GM21723 (cell line): Measurements from ENCODE around the gene SHLD2.
"Not testable (repeated sequence)": the region's sequence is repeated elsewhere in the genome, so short reads cannot be mapped to it uniquely, and the experiment has no call there.

Experiments
- ATAC-seq: cut with Tn5 transposase; IDR thresholded peaks from one replicate; pipeline ENCODE4 v1.9.1; 2021; ENCODE audit warnings: mild to moderate bottlenecking, moderate library complexity; ENCODE audit not compliant: unreplicated experiment

The SHLD2 gene, protein sequence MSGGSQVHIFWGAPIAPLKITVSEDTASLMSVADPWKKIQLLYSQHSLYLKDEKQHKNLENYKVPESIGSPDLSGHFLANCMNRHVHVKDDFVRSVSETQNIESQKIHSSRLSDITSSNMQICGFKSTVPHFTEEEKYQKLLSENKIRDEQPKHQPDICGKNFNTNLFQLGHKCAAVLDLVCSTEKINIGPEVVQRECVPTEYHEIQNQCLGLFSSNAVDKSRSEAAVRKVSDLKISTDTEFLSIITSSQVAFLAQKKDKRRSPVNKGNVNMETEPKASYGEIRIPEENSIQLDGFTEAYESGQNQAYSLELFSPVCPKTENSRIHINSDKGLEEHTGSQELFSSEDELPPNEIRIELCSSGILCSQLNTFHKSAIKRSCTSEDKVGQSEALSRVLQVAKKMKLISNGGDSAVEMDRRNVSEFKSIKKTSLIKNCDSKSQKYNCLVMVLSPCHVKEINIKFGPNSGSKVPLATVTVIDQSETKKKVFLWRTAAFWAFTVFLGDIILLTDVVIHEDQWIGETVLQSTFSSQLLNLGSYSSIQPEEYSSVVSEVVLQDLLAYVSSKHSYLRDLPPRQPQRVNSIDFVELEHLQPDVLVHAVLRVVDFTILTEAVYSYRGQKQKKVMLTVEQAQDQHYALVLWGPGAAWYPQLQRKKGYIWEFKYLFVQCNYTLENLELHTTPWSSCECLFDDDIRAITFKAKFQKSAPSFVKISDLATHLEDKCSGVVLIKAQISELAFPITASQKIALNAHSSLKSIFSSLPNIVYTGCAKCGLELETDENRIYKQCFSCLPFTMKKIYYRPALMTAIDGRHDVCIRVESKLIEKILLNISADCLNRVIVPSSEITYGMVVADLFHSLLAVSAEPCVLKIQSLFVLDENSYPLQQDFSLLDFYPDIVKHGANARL

DNA sequence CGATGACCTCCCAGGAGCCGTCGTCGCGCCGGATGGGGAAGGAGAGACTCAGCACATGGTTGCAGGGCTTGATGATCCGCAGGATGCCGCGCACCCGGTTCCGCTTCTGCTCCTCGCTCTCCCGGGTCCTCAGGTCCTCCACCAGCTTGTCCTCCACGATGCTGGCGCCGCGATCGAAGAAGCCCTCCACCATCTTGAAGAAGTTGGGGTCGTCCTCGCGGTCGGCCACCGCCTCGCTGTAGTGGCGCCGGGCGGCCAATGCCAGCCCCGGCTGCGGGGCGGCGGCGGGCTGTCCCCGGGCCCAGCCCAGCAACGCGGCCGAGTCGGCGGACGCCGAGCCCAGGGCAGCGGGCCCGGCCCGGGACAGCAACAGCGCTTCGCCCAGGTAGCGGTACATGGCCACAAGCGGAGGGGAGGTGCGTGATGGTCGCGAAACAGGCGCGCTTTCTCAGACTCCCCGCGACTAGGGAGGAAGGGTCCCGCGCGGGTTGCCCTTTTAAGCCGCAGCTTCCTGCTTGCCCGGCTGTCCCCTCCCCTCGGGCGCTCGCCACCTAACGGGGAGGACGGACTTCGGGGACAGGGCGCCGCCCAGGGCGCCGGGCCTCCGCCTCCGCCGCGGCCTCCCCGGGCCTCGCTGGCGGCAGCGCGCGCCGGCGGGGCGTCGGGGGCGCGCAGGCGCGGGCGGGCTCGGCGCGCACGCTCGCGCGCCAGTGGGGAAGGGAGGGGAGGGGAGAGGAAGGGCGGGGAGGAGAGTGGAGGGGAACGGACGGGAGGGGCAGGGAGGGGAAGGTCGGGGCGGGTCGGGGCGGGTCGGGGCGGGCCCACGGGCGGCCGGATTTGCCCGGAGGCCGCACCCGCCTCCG lies at the start of gene SHLD2, which contains the start of gene GLUD1:
TSS of gene SHLD2 (plus strand) at position 834 of the 863 bp plus-strand sequence. CDS start 56,149 bp downstream, outside the sequence.
TSS of gene GLUD1 (minus strand) at position 471 of the 863 bp plus-strand sequence. CDS start at position 397, 74 bp downstream.
- ATAC-seq = peak; percentile 70

- no peak for ATAC-seq
These were observed 49.5 kb upstream of the SHLD2 start for GRCh38 chr10:87045434-87045938.

GRCh38 chr10:87053111-87053510 lies 41.9 kb upstream of the SHLD2 start:
- ATAC-seq = no peak

DNA sequence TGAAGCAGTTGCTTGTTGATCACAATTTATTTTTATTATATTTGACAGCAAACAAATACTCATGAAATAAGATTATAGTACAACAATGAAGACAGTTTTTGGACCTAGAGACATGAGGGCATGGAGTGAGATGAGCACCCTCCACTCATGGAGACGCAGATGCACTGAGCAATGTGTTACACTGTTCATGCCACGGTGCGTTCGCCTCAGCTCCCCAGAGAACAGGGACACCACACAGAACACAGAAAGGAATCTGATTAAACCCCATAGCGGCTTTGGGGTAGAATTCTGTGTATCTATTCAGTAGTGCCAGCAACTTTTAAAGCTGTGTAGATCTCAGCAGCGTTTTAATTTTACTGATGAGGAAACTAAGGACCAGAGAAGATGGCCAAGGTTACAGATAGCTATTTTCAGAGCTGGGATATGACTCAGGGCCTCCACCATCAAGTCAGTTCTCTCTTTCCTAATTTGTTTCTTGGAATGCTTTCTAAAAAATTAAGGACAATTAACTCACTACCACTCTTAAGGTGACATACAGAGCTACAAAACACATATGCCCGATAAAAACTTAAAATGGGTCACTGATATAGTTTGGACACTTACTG lies 41.3 kb upstream of the SHLD2 start:
- ATAC-seq = no peak

DNA sequence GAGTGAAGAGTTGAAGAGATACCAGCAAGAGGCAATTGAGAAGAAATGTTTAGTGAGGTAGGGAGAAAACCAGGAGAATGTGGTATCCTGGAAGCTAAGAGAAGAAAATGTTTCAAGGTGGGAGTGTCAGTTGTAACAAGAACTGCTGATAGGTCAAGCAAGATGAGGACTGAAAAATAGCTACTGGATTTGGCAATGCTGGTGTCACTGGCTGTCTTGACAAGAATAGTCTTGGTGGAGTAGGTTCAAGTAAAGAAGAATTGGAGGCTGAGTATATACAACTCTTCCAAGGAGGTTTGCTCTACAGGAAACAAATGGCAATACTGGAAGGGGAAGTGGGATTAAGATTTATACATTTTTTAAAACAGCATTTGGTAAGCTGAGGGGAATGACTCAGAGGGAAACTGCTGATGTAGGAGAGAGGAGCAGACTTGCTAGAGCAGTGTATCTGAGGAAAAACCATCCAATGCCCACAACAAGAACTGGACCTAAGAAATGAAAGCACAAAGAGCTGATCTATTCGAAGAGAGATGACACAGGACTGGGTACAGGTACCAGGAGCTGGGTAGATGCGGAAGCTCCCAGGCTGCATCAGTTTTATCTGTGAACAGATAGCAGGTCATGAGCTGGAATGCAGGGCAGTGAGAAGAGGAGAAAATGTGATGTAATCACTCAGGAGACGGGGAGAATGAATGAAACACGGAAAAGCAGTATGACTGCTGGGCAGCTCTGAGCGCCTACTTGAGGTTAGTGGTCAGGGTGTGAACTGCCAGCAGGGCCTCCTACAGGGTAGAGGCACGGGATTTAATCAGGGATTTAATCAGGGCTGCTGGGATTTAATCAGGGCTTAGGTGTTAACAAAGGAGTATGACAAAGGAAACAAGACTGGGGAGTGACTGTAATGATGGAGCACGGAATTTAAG lies 40.4 kb upstream of the SHLD2 start:
- no peak for ATAC-seq

DNA sequence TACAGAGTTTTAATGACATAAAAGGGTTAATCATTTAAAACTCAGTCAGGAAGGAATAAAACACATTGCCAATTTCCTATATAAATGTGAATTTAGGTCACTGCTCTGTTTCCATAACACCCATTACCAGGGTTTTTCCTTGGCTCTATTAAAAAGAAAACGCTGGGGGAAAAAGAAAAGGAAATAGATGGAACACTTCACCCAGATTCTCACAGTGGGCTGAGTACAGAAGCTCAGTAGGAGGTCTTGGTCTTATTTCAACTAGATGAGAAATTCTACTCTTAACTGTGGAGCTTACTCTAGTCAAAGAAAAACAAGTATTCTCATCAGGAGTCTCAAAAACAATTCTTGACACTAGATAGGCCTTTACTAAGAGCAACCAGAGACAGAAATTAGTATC lies 36.8 kb upstream of the SHLD2 start:
- ATAC-seq = no peak

GRCh38 chr10:87059401-87059800 lies 35.6 kb upstream of the SHLD2 start:
- ATAC-seq = no peak

DNA sequence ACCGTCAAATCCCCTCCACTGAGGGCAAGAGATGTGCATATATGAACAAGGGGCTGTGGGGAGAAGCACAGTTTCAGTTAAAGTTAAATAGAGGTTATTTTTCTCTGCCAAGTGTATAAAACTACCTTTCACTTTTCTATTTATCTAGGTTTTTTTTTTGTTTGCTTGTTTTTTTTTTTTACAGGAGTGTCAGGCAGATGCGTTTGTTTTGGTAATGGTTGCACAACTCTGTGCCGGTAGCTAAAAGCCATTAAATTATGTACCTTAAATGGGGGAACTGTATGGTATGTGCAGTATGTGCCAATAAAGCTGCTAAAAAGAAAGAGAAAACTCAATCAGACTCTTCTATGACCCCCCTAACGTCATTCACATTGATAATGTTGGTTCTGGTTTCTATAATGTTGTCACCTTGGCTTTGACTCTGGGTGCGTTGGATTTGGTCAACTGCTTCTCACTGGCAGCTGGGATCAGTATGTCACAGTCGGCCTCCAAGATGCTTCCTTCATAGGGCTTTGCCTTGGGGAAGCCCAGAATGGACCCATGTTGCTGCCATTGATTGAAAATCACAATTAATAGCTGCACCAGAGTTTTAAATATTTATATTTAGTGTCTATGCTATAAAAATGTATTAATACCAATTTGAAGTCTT lies 34.6 kb upstream of the SHLD2 start:
- ATAC-seq = no peak

- no peak for ATAC-seq
These were observed 30.4 kb upstream of the SHLD2 start for GRCh38 chr10:87064651-87065050.

GRCh38 chr10:87066178-87066577 lies 28.8 kb upstream of the SHLD2 start:
- ATAC-seq = no peak

DNA sequence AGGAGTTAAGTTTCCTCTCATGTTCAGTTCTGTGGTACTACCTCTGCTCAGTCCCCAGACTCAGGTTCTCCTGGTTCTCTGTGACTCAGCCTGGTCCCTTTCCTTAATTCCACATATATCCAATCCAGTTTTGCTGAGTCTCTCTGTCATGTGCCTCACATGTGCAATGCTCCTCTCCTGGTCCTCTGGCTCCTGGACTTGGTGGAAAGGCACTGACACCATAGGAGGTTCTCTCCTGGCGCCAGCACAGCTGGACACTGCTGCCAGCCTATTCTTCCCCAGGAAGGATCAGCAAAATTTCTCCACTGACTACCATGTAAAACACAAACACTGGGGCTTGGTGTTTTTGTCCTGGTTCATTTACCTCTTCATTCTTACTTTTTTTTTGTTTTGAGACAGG lies 28.1 kb upstream of the SHLD2 start:
- no peak for ATAC-seq

GRCh38 chr10:87068281-87068680 lies 26.7 kb upstream of the SHLD2 start:
- no peak for ATAC-seq

GRCh38 chr10:87072449-87072848 lies 22.6 kb upstream of the SHLD2 start:
- no peak for ATAC-seq

- not testable (repeated sequence) for ATAC-seq
These were observed 18.6 kb upstream of the SHLD2 start for GRCh38 chr10:87076421-87076820.

DNA sequence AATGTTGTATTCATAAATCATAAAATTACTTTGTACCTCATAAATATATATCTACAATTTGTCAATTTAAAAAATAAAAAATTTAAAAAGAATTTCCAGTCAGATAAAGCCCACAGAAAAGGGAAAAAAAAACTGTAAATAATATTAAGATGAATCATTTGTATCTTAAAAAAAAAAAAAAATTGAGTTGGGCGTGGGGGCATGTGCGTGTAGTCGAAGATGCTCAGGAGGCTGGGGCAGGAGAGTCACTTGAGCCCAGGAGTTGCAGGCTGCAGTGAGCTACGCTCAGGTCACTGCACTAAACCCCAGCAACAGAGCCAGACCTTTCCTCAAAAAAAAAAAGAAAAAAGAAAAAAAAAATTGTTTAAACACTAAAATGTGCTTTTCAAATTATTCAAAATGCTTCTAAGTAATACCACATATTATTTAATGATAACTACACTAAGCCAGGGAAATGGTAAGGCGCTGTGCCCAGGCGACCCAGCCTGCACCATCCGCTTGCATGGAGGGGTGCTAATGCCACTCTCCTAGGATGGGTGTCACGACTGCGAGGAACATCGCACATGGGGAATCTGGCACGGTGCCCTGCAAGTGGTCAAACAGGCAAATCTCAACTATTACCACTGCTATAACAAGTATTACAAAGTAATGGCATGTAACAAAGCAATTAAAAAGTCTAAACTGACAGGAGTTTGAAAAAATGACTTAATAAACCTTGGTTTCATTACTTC lies 15.7 kb upstream of the SHLD2 start:
- no peak for ATAC-seq

- ATAC-seq = not testable (repeated sequence)
These were observed 14.4 kb upstream of the SHLD2 start for GRCh38 chr10:87080621-87081020.

- ATAC-seq = not testable (repeated sequence)
These were observed 13.4 kb upstream of the SHLD2 start for GRCh38 chr10:87081574-87081973.

GRCh38 chr10:87082219-87082618 lies 12.8 kb upstream of the SHLD2 start:
- not testable (repeated sequence) for ATAC-seq
